Suprapubic skin (tissue), 4 donors: ENCODE data around the gene TSPEAR.

Experiments
- CTCF ChIP-seq, 2 donors: fragments of 200-600 bp in 1 of 2; fragments of 450-650 bp in 1 of 2; sonication (generic) in 1 of 2; IDR thresholded peaks; one replicate each; pipeline ENCODE4 v1.5.1; 2016 to 2019; ENCODE audit warnings: antibody characterized with exemption in 2 of 2, mild to moderate bottlenecking in 1 of 2, moderate library complexity in 1 of 2
- EP300 ChIP-seq: sonication (generic); formaldehyde crosslinking; IDR thresholded peaks from one replicate; pipeline ENCODE4 v1.6.1; 2017; ENCODE audit warnings: antibody characterized with exemption
- POLR2A ChIP-seq, 2 donors: fragments of 450-650 bp; IDR thresholded peaks; one replicate each; pipeline ENCODE4 v1.6.1; 2017; ENCODE audit warnings: antibody characterized with exemption in 2 of 2, mild to moderate bottlenecking in 2 of 2, moderate library complexity in 2 of 2
- POLR2AphosphoS5 ChIP-seq, 3 donors: sonication (generic); formaldehyde crosslinking; IDR thresholded peaks; one replicate each; pipeline ENCODE4 v1.6.1; 2017; ENCODE audit warnings: antibody characterized with exemption in 3 of 3

GRCh38 chr21:44656868-44657267 is 54.5 kb downstream of the TSPEAR start:
- TF ChIP-seq CTCF (IDR thresholded peaks at IDR 0.05): no peak
- TF ChIP-seq EP300: no peak
- no peak for TF ChIP-seq POLR2AphosphoS5 (IDR thresholded peaks at IDR 0.05)
- no peak for TF ChIP-seq POLR2A (IDR thresholded peaks at IDR 0.05)
